Astrocyte of the spinal cord (primary cell): ENCODE results near the gene C1QTNF5.

Experiments
- DNase-seq: peaks from one replicate; pipeline ENCODE4 v3.0.0; 2011; ENCODE audit warnings: low read depth, low spot score
- H3K4me3 ChIP-seq: 2 replicates; pipeline ENCODE4 v1.5.1; 2011; ENCODE audit warnings: low read depth, mild to moderate bottlenecking, low read length, moderate library complexity
- in situ Hi-C: cut with HindIII; loops from 2 replicates; pipeline ENCODE4 v1.10.0; 2017; ENCODE audit warnings: low sequenced_read_pairs
- TF ChIP-seq, protein P1 (sequence below): IDR thresholded peaks from 2 replicates; pipeline ENCODE4 v1.5.1; 2012; ENCODE audit warnings: low read depth, mild to moderate bottlenecking, low read length, inconsistent platforms

C1QTNF5 gene

DNA sequence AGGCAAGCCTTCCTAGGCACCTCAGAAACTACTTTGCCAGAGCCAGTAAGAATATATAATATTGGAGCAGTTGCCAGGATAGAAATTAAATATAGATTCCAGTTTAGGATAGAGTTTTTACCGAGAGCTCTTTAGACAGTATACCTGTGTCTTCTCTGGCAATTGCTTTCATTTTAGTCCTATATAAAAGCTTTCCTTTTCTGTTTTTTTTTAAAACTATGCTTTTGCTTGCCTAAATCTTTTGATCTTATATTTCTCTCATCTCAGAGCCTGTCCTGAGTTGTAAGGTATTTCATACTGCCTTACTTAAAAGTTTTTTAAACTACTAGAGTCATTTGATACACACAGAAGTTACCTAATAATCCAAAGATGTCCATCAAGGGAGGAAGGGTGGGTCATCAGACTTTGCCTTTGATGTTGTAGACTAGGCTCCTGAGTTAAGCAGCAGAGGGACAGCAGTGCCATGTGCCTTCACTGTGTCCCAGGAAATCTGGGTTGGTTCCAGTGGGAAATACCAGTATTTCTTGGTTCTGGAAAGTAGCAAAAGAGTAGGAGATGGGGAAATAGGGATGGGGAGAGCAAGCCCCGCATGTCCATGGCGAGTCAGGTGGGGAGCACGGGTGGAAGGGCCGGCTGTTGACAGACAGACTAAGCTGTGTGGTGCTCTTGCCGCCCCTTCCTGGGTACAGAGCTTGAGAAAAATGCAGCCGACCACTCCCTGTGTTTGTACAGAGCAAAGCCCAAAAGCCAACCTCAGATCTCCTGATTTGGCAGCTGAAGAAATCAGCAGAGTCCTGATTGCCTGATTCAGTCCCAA, 34.9 kb downstream of the C1QTNF5 start:
- TF ChIP-seq, protein P1, sequence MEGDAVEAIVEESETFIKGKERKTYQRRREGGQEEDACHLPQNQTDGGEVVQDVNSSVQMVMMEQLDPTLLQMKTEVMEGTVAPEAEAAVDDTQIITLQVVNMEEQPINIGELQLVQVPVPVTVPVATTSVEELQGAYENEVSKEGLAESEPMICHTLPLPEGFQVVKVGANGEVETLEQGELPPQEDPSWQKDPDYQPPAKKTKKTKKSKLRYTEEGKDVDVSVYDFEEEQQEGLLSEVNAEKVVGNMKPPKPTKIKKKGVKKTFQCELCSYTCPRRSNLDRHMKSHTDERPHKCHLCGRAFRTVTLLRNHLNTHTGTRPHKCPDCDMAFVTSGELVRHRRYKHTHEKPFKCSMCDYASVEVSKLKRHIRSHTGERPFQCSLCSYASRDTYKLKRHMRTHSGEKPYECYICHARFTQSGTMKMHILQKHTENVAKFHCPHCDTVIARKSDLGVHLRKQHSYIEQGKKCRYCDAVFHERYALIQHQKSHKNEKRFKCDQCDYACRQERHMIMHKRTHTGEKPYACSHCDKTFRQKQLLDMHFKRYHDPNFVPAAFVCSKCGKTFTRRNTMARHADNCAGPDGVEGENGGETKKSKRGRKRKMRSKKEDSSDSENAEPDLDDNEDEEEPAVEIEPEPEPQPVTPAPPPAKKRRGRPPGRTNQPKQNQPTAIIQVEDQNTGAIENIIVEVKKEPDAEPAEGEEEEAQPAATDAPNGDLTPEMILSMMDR, result no peak
- DNase-seq, result no peak
- in situ Hi-C loops, result no loop called here
- H3K4me3 ChIP-seq, result no peak overlapping the region

DNA sequence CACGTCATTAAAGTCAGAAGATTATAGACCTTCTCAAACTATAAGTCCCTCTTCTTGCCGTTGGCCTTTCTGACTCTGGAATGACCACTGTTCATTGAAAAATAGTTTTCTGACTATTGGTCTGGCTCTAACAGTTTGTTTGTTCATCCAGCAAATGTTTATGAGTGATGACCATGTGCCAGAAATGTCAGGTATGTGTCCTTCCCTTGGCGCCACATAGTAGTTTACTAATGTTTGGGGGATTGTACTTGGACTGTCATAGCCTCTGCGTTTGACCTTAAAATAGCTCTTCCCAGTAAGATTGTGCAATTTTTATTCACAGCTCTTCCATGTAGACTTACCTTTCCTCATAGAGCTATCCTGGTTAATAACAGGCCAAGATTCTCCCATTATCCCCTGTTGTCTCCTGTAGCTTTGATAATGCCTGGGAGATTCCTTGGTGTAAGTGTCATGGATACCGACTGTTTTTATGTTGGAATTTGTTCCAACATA, 37.4 kb downstream of the C1QTNF5 start:
- H3K4me3 ChIP-seq, result no peak overlapping the region
- in situ Hi-C loops, result no loop called here
- TF ChIP-seq, protein P1, result no peak
- DNase-seq, result no peak

DNA sequence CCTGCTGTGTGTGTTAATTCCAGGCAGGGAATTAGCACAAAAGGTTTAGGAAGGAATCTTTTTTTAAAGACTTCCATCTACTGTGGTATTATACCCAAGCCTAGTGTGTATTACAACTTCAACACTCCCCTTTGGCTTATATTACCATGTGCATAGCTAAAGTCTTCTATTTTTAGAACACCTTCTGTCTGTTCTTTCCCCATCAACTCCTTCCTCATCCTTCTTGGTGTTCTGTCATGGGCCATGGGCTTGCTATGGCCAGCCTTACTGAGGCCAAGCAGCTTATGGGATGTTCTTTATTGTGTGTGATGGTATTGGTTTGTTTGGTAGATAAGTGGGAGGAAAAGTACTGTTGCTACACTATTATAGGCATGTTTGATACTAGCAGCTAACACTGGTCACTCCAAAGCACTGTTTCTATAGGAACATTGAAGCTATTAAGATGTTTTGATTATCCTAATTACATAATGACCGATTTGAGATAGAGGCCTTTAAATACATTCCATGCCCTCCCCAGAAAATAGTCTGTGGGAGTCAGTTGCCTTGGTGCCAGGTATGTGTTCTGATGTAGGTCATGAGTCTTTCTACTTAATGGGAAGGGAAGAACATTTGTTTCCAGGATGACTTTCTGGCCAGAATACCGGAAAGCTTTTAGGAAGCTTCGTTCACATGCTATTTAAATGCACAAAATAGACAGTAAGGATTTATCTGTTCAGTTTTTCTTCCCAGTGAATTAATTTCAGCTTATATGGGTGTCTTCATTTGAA, 40.3 kb downstream of the C1QTNF5 start:
- in situ Hi-C loops, result no loop called here
- TF ChIP-seq, protein P1, result no peak

DNA sequence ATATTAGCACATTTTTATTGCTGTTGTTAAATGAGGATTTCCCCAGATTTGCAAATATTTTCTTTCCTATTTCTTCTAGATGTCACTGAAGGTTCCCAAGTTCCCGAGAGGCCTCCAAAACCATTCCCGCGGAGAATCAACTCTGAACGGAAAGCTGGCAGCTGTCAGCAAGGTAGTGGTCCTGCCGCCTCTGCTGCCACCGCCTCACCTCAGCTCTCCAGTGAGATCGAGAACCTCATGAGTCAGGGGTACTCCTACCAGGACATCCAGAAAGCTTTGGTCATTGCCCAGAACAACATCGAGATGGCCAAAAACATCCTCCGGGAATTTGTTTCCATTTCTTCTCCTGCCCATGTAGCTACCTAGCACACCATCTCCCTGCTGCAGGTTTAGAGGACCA, 41.3 kb downstream of the C1QTNF5 start:
- in situ Hi-C loops, result no loop called here
- no peak for DNase-seq
- H3K4me3 ChIP-seq, result no peak overlapping the region
- TF ChIP-seq, protein P1, result no peak

More for the DNA sequence above, 40.3 kb downstream of the C1QTNF5 start:
- no peak for DNase-seq
- H3K4me3 ChIP-seq, result no peak overlapping the region

DNA sequence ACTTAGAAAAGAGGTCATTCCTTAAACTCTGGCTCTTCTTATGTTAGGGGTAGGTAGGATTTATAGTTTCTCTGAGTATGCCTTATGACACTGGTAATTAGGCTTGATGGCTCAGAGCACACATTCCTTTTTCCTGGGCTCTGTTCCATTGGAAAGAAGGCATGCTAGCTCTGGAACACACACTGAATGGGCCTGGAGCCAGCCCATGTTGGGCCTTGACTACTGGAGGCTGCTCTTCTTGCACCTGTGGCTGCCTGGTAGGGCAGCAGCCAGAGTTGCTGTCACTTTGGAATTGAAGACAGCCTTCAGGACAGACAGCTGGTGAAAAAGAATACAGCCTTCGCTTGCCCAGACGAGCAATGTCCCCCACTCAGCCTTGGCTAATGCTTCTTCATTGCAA, 42.0 kb downstream of the C1QTNF5 start:
- in situ Hi-C loops, result no loop called here
- DNase-seq, result no peak
- no peak overlapping the region for H3K4me3 ChIP-seq
- TF ChIP-seq, protein P1, result no peak

DNA sequence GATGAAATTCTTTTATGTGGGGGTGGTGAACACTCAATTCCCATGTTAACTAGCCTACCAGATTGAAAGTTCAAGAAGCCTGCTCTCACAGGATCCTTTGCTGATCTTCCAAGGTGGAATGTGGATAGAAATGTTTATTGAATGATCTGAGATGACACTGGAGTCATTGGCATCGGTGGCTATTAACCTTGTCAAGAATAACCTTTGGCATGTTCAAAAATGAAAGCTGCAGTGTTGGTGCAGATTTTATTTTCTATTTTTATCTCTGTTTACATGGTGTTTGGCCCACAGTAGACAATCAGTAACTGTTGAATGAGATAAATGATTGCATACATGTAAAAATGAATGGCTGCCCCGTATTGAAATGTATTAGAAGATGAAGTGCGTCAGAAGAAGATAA, 42.7 kb downstream of the C1QTNF5 start:
- TF ChIP-seq, protein P1, result no peak
- H3K4me3 ChIP-seq, result no peak overlapping the region
- in situ Hi-C loops, result no loop called here
- no peak for DNase-seq
